Effector CD8-positive, alpha-beta T cell (primary cell): ENCODE results near the gene DGKH.
"Not testable (repeated sequence)": the region's sequence is repeated elsewhere in the genome, so short reads cannot be mapped to it uniquely, and the experiment has no call there.

Experiments
- DNase-seq: peaks from one replicate; lab custom pipeline; 2025; lab: John Stamatoyannopoulos, UW

Gene DGKH

DNA sequence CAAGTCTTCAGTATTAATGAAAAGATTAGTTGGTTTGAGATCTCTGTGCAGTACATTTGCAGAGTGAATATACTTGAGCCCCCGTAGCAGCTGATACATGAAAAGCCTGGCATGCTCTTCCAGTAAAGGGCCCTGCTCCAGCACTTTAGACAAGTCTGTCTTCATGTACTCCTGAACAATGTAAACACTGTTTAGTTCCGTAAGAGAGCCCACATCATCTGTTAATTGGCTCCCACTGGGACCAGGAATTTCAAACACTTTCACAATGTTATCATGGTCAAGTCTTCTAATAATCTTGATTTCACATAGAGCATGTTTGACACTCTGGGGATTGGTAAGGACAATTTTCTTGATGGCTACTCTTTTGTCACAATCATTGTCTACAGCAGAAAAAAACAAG is 22.2 kb downstream of the DGKH start:
- DNase-seq, result not testable (repeated sequence)

DNA sequence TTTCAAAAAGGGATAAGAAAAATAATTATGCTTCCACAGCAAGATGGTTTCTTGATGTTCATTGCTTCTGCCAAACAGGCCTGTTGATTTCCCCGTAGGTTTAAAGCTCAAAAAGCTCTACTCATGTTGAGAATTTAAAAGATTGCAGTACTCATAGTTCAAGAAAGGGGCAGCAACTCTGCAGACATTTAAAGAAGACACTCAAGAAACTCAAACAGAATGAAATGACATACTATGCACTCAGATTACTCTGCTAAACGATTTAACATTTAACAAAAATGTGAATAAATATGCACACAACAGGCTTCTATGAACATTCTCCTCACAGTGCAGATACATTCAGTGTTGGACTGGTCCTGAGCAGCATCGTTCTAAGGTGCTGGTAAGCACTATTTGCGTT is 22.7 kb downstream of the DGKH start:
- not testable (repeated sequence) for DNase-seq

DNA sequence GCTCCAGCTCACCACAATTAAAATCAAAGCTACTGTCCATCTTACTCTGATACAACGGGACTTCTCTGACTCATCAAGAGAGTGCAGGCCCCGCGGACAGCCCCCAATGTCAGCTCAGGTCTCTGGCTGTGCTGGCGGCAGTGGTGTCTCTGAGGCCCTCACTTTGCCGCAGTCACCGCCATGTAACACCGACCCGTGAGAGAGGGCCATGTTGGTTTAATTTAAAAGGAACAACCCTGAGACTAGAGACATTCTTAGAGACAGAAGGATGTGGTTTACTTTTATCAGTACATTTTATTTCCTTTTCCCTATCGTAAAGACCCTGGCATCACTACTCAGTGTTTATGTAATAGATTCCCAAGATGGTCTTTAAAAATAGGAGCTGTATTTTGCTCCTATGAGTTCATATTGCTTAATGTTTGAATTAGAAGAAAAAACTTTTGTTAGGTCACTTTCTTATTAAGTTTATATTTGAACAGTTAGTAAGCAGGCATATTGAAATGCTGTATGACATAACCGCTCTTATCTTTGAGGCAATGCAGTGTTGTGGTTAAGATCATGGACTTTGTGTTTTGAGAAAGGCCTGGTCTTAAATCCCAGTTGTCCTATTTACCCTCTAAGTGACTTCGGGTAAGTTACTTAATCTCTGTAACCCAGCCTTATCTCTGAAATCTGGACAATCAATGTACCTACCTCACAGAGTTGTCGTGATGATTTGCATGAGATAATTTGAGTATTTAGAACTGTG is 23.4 kb downstream of the DGKH start:
- no peak for DNase-seq

DNA sequence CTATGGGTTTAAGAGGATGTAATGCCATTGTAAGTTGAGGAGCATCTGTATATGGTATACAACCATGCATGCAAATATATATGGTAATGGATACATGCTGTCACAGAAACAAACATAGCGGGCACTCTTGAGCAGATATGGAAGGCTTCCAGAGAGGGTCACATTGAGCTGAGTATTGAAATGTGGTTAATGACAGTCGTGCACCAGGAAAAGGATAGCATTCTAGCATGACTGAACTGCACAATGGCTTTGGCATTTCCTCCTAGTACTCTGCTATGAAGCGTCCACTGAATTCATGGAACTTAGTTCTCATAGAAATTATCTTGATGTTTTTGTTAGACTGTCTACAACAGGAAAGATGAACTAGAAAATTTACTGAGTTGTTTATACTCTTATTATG is 25.2 kb downstream of the DGKH start:
- no peak for DNase-seq

DNA sequence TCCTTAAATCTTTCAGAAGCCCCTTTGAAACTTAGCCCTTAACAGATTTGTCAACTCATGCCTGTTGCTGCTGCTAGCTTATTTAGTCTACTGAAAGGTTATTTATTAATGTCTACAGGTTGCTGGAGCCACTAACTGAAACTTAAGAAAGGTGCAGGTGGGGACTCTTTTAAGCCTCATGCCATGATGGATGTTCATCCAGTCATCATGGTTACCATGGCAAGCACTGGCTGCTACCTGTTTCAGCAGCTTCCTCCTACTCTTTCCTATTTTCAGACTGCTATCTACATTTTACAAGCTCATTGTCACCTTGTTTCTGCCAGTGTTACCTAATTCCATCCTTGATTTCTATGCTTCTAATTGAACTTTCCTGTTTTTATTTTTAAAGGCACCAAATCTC is 27.1 kb downstream of the DGKH start:
- no peak for DNase-seq

DNA sequence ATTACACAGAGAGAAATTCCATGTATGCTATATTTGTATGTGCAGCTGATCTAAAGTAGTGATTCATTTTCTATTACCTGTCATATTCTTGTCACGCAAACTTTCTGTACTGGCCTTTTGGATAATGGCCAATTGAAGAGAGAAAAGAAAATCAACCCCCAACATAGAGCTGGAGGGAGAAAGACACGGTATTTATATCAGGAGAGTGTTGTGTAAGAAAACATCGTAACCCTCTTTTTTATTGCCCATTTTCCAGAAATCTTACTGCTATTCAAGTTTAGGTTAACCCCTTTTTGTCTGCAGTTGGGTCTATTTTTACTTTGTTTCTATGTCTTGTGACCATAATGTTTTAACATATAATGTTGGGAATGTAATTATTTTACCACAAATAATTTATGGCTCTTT is 27.9 kb downstream of the DGKH start:
- DNase-seq, result no peak

DNA sequence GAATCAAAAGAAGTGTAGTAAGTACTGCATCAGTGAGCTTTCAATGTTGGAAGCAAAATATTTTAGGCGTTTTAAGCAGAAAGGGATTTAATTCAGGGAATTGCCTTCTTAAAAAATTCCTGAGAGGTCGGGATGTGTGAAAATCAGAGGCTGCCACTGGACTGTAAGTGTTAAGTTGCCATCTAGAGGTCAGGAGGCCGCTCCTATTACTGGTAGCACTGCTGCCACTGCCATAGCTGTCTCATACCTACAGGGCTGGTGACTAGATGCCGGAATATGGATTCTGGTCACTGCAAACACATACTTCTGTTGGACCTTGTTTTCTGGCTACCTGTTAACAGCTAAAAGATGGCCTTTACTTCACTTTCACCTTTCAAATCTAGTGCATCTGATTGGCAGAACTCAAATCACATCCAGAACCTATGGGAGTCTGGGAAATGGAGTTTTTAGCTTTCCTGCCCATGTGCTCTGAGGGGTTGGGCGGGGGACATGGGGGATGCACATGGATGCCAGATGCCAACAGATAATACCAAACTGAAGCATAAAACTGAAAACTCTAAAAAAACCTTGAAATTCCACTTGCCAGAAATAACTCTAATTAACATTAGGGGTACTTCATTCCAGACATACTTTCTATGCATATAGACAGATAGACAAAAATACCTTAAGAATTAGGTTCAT is 29.8 kb downstream of the DGKH start:
- no peak for DNase-seq

DNA sequence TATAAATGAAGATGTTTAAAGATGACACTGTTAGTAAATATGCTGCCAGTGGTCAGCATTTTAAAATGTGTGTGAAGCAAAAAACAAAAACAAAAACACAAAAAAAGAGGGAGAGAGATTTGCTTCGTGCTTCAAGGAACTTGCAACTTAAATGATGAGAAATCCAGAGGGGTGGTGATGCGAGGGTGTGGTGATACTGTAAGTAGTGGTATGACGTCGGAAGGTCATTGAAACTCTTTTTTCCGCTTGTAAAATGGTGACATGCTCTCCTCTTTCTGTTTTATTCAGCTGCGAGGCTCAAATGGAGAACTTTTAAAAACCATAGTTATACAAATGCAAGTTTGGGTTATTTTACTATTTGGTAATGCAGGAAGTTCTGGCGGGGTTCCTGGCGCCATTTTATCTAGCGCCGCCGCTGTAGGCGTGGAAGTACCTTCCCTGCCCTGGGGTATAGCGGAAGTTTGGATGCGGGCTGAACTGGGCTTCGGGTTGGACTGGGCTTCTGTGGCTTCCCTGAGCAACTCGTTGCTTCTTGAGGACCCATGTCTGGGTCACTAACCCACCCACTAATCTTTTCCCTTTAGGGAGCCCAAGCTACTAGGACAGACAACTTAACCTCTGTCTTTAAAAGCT is 34.8 kb downstream of the DGKH start:
- DNase-seq, result no peak

DNA sequence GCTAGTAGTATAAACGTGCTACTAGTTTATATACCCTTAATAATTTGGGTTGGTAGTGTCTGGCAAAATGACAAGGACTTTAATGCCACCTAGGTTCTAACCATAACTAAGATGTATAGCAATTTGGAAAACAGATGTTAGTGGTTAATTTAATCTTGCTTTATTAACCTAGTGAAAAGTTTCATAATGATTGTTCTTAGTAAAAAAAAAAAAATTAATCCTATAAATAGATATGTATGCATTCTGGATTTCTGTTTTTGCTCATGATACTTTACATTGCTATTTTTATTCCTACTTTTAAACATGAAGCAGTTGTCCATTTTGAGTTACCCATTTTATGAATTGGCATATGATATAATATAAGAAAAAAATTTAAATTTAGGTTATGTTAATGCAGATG is 36.3 kb downstream of the DGKH start:
- DNase-seq, result no peak

DNA sequence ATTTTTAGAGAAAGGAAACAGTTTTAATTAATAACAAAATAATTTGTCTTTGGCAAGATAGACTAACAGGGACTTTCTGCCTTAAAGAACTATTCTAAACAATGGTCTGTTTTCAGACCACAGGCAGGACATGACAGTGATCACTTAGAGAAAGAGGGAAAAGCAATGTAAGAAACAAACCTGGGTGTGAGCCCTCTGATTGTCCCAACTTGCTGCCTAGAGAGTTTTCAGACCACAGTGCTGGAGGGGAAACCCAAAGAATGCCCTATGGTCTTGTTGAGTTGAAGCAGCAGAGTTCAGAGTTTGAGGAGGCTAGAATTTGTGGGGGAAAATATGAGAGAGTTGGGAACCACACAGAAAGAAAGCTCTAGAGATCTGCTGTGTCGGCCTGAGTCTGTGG is 38.1 kb downstream of the DGKH start:
- DNase-seq, result no peak

DNA sequence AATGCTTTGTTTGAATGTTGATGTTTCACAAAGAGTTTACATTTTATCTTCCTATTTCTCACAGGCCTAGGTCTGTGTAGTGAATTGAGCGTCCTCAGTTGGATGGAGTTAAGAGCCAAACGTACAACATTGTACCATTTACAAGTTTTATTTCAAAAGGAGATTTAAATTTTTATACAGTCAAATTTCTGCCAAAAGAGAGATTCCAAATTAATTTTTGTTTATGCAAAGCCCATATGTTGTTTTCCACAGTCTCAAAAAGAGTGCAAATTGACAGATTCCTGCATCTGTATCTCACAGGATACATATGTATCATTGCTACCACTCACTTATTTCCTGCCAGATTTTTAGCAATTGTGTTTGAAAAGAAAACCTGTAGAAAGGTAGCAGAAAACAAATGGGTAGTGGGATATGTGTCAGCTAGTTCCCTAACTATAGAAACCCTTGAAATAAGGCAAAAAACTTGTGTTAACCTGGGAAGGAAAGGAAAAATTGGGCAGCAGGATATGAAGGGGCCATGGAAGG is 46.1 kb downstream of the DGKH start:
- no peak for DNase-seq

DNA sequence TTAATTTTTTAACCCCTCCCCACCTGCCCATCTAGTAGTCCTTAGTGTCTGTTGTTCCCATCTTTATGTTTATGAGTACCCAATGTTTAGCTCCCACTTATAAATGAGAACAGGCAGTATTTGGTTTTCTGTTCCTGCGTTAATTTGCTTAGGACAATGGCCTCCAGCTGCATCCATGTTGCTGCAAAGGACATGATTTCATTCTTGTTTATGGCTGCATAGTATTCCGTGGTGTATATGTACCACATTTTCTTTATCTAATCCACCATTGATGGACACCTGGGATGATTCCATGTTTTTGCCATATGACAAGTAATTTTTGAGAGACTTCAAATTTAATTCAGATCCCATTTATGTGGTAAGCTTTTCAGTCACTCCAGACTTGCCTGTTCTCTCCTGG is 47.8 kb downstream of the DGKH start:
- not testable (repeated sequence) for DNase-seq

DNA sequence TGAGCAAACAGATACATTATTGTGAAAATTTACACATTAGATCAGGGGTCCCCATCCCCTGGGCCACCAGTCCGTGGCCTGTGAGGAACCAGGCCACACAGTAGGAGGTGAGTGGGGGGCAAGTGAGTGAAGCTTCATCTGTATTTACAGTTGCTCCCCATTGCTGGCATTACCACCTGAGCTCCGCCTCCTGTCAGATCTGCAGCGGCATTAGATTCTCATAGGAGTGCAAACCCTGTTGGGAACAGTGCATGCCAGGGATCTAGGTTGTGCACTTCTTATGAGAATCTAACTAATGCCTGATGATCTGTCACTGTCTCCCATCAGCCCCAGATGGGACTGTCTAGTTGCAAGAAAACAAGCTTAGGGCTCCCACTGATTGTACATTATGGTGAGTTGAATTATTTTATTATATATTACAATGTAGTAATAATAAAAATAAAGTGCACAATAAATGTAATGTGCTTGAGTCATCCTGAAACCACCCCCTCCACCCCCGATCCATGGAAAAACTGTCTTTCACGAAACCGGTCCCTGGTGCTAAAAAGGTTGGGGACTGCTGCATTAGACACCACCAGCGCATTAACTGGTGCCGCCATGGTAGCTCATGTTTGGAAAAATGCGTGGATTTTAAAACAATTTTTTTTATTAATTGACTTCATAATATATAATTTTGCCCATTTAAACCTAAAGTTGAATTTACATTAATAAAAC is 51.7 kb downstream of the DGKH start:
- DNase-seq, result no peak

DNA sequence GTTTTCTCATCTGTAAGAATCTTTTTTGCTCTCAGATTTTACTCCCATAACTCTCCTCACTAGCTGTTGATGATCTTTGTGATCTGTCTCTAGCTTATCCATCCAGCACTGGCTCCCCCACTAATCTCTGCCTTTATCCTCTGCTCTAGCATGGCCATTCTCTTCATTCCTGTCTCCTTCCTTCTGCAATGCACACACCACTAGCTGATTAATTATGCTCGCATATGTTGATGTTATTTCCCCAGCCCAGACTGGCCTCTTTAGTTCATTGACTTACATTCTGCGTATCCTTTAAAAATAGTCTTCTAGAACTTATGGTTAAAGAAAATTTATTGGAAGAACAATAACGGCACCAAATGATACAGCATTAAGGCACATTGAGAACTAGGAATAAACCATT is 52.5 kb downstream of the DGKH start:
- DNase-seq, result no peak

DNA sequence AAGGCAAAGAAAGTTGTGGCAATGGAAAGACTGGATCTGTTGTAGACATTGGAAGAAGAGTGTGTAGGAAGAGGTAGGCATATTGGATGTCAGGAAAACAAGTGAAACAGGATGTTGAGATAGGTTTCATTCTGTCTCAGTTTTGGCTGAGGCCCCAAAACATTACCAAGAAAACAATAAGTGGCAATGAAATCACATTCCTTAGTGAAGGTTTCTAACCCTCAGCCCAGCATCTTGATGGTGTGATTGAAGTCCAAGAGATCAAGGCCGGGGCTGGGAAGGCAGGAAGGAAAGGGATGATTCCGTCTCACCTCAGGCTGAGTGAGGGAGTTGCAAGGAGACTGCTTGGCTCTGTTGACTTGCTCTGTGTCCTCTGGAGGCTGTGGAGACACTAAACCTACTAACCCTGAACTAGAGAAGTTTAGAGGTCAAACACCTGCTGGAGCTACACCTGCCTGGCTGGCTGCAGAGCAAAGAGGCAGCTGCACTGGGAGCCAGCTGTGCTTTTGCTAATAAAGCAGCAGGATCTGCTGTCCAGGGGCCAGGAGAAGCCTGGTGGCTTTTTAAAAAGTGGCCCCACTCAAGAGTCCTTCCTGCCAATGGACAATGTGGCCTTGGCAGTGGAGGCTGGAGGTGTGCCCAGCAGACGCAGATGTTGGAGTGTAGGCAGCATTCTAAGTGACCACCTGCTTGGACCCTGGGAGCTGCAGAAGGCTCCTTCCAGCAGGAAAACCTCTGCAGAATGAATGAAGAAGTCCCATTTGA is 53.6 kb downstream of the DGKH start:
- no peak for DNase-seq

DNA sequence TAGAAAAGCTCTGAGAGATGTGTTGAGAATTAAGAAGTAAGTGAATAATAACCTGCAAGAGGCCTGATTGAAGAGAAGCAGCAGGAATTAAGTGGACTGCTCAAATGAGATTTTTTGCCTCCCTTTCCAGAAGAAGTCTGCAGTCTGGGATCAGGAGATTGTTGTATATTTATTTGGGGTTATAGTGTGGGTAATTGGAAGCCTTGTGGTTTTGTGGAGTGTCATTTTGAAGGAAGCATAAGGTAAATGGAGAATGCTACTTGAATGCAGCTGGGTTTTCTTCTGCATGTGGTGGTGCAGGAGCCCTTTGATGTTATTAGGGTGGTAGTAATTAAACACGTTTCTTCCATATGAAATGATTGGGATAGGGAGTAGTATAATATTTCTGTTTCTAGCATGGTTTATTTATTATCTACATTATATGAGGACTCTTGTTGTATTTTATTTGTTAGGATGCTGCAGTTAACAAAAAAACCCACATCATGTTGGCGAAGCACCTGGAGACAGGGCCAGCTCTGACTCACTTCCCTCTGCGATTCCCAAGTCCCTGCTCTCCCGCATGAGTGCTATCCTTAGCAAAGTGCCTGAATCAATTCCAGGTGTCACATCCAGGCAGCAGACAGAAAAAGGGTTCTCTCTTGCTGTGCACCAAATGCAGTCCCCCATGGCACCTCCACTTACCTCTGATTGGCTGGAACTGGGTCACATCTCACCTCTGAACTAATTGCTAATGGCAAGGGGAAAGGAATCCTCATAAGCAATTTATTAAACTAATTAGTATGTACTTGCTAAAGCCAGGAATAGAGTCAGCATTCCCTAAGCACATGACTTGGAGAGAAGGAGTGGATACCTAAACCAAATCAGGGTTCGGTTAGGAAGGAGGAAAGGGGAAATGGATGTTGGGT is 54.8 kb downstream of the DGKH start:
- no peak for DNase-seq

DNA sequence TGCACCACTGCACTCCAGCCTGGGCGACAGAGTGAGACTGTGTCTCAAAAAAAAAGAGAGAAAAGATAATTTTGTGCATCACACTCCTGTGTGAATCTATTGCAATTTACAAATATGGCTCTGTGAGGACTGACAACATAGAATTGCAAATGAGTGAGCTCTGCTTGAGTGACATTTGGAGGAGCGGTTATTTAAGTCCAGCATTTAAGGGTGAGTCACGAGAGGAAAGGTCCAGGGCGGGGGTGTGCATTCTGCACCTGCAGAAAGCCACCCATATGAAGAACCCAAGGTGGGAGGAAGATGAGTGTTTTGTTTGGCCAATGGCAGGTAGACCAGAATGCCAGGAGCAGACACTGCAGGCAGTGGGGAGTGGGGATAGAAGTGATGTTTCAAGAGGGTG is 58.5 kb downstream of the DGKH start:
- no peak for DNase-seq

DNA sequence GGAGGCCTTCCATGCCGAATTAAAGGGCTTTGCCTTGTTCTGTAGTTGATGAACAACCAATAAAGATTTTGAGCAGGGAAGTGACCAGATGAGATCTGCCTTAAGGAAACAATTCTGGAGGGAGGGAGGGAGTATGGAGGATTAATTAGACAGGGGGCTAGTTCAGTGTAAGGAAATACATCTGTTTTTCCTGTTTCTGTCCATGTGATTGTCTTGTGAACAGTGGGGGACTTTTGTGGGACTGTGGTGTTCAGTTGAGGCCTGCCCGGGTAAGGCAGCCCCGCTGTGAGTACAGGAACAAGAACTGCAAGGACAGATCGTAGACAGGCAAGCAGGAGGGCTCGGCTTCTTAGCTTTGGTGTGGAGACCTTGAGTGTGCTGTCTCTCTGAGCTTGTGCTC is 59.0 kb downstream of the DGKH start:
- no peak for DNase-seq

DNA sequence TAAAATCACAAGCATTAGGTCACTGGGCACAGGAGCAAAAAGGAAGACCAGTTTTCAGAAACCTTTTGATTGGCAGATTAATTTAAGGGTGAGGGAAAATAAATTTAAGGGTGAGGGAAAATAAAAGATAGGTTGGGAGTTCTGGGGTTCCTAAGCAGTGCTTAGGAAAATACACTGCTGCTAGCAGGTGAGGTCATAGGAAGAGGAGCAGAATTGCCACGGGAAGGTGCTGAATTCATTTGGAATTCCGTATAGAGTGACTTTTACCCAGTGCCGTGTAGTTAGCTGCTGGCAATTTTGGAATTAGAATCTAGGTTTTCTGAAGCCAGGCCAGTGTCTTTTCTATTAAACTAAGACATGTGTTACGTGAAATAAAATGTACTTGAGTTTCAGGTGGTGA is 59.8 kb downstream of the DGKH start:
- no peak for DNase-seq

DNA sequence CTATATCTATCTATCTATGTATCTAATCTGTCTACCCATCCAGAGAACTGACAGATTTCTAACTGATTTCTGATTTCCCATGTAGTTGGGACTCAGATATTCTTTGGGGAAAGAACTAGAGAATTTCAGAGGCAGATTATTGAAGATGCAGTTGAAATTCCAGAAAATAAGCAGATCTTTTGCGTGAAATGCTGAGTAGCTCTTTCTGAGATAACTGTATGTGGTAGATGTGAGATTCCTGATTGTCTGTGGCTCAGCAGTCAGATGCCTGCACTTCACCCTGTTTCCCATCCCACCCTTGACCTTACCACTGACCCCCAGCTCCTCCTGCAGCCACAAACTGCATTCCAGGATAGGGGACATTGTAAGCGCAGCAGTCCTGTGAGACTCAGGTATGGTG is 61.5 kb downstream of the DGKH start:
- no peak for DNase-seq
